Measurements from ENCODE around the gene MMP13. TPM values are rescaled to one million over a fixed set of nuclear protein-coding genes. Genes with fewer than 3 reads are reported as not detected.
"Not testable (repeated sequence)": the region's sequence is repeated elsewhere in the genome, so short reads cannot be mapped to it uniquely, and the experiment has no call there.

MMP13 gene
- total and polyA plus RNA-seq, 2 donors (not counting 3 experiments of a cell fraction or from before 2014, with no cell fraction given) = not detected

DNA sequence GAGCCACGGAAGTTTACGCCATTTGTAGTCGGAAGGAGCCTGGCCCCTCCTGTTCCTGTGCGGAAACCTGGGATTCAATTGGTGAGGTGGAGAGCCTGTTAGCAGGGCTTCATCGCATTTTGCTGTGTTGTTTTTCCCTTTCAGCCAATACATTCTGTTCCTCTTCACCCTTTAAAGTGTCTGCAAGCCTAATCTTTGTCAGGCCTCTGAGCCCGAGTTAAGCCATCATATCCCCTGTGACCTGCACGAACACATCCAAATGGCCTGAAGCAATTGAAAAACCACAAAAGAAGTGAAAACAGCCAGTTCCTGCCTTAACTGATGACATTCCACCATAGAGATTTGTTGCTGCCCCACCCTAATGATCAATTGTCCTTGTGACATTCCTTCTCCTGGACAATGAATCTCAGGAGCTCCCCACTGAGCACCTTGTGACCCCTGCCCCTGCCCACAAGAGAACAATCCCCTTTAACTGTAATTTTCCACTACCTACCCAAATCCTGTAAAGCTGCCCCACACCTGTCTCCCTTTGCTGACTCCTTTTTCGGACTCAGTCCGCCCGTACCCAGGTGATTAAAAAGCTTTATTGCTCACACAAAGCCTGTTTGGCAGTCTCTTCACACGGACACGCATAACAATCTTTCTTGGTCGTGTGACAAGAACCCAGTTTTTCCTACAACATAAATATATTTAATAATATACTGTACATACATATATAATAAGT lies 43.6 kb downstream of the MMP13 start:
- Histone ChIP-seq H3K4me3 (replicated peaks in 1 of 3; ENCODE audit: insufficient read depth in 1 of 3, low read depth in 1 of 3, low read length in 3 of 3) (no peak overlapping the region), H4K20me1 (replicated peaks; ENCODE audit: control insufficient read depth, extremely low read depth, insufficient read depth, low read length) (no peaks in the 10 kb centered on the region), H3K36me3 (ENCODE audit: control insufficient read depth in 2 of 2, extremely low read depth in 1 of 2, insufficient read depth in 2 of 2, low read length in 2 of 2) (no peaks in the 10 kb centered on the region), H3K27ac (ENCODE audit: insufficient read depth, low read depth, low read length) (no peak overlapping the region), H3K9me3 (replicated peaks; ENCODE audit: control insufficient read depth, insufficient read depth, low read length) (no peaks in the 10 kb centered on the region), H3K27me3 (ENCODE audit: control insufficient read depth in 2 of 2, insufficient read depth in 2 of 2, low read length in 2 of 2) (no peaks in the 10 kb centered on the region), H2AFZ (ENCODE audit: low read depth, low read length) (no peak overlapping the region), H3K9ac (replicated peaks; ENCODE audit: extremely low read depth, insufficient read depth, low read length) (no peak overlapping the region), H3K9me1 (replicated peaks; ENCODE audit: control insufficient read depth, extremely low read depth, insufficient read depth, low read length) (no peaks in the 10 kb centered on the region), H3K4me1 (ENCODE audit: control insufficient read depth, extremely low read depth, insufficient read depth, low read length) (no peaks in the 10 kb centered on the region), H3K4me2 (ENCODE audit: insufficient read depth, low read length) (no peak overlapping the region), H3K79me2 (ENCODE audit: control insufficient read depth, insufficient read depth, low read length) (no peaks in the 10 kb centered on the region)
- TF ChIP-seq POLR2A (IDR thresholded peaks at IDR 0.05; ENCODE audit: low read depth, low read length) (no peak), FOS (IDR thresholded peaks at IDR 0.05; ENCODE audit: borderline replicate concordance, insufficient read depth, low read length) (no peak), EZH2 (IDR thresholded peaks at IDR 0.05; ENCODE audit: borderline replicate concordance, low read depth, low read length, severe bottlenecking) (no peak), POLR2AphosphoS5 (IDR thresholded peaks at IDR 0.05; ENCODE audit: insufficient read depth, low read depth, low read length) (no peak), GATA2 (IDR thresholded peaks at IDR 0.05; ENCODE audit: insufficient read depth, insufficient read length, low read depth, low read length) (no peak), JUN (IDR thresholded peaks at IDR 0.05; ENCODE audit: borderline replicate concordance, insufficient read depth, insufficient read length, low read depth) (no peak), MYC (IDR thresholded peaks at IDR 0.05; ENCODE audit: low read depth, low read length) (no peak)
- TF ChIP-seq, protein P1, sequence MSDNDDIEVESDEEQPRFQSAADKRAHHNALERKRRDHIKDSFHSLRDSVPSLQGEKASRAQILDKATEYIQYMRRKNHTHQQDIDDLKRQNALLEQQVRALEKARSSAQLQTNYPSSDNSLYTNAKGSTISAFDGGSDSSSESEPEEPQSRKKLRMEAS (IDR thresholded peaks at IDR 0.05; ENCODE audit: insufficient read depth, insufficient read length) = no peak
- TF ChIP-seq, protein P2, sequence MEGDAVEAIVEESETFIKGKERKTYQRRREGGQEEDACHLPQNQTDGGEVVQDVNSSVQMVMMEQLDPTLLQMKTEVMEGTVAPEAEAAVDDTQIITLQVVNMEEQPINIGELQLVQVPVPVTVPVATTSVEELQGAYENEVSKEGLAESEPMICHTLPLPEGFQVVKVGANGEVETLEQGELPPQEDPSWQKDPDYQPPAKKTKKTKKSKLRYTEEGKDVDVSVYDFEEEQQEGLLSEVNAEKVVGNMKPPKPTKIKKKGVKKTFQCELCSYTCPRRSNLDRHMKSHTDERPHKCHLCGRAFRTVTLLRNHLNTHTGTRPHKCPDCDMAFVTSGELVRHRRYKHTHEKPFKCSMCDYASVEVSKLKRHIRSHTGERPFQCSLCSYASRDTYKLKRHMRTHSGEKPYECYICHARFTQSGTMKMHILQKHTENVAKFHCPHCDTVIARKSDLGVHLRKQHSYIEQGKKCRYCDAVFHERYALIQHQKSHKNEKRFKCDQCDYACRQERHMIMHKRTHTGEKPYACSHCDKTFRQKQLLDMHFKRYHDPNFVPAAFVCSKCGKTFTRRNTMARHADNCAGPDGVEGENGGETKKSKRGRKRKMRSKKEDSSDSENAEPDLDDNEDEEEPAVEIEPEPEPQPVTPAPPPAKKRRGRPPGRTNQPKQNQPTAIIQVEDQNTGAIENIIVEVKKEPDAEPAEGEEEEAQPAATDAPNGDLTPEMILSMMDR (IDR thresholded peaks at IDR 0.05; ENCODE audit: extremely low read depth in 1 of 2, insufficient read depth in 1 of 2, low read depth in 1 of 2, low read length in 2 of 2) = no peak
- ChIA-PET CTCF (interaction anchor here (1.0 to 4.1 kb wide), 5 partner anchors 29 to 149 kb away, joined by 3 to 64 read pairs (median 4); partner anchors contain the start of gene MMP1), POLR2A (no interaction called here)
- DNase-seq (ENCODE audit: low read depth, low spot score) (no peak), FAIRE-seq (no peak)
- intact Hi-C loops (cut with micrococcal nuclease) (loop anchor here (10.0 kb wide), 1 partner anchor 117 kb away; the partner anchor contains the start of gene MMP1), dilution Hi-C loops (cut with MboI; ENCODE audit: extremely low pct_ligation_motif_present, low sequenced_read_pairs) (no loop called here)
- BruUV-seq (replicated peaks) = no TSS peak

DNA sequence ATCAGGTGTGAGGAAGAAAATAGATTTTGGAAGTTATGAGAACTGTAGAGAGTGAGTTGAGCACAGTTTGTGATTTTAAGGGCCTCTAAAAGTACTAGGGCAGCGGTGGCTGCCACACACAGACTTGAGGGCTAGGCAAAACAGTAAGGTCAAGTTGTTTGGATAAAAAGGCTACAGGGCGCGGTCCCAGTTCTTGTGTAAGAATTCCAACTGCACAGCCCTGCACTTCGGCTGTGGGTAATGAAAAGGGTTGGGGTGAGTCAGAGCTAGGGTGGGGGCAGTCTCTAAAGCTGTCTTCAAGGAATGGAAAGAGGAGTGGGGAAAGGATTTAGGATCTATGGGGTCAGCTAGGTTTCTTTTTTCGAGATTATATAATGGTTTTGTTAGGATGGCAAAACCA lies 49.7 kb downstream of the MMP13 start:
- H3K4me1 ChIP-seq (ENCODE audit: control insufficient read depth, extremely low read depth, insufficient read depth, low read length); BruUV-seq (replicated peaks); DNase-seq (ENCODE audit: low read depth, low spot score); H3K36me3 ChIP-seq (ENCODE audit: control insufficient read depth in 2 of 2, extremely low read depth in 1 of 2, insufficient read depth in 2 of 2, low read length in 2 of 2); CTCF ChIA-PET; POLR2A ChIA-PET; dilution Hi-C loops (cut with MboI; ENCODE audit: extremely low pct_ligation_motif_present, low sequenced_read_pairs); H3K79me2 ChIP-seq (ENCODE audit: control insufficient read depth, insufficient read depth, low read length); H3K27ac ChIP-seq (ENCODE audit: insufficient read depth, low read depth, low read length); H3K4me2 ChIP-seq (ENCODE audit: insufficient read depth, low read length); FAIRE-seq; H3K9ac ChIP-seq (replicated peaks; ENCODE audit: extremely low read depth, insufficient read depth, low read length); H3K9me3 ChIP-seq (replicated peaks; ENCODE audit: control insufficient read depth, insufficient read depth, low read length); H3K9me1 ChIP-seq (replicated peaks; ENCODE audit: control insufficient read depth, extremely low read depth, insufficient read depth, low read length); intact Hi-C loops (cut with micrococcal nuclease); H4K20me1 ChIP-seq (replicated peaks; ENCODE audit: control insufficient read depth, extremely low read depth, insufficient read depth, low read length); H2AFZ ChIP-seq (ENCODE audit: low read depth, low read length); H3K27me3 ChIP-seq (ENCODE audit: control insufficient read depth in 2 of 2, insufficient read depth in 2 of 2, low read length in 2 of 2); H3K4me3 ChIP-seq (replicated peaks in 1 of 3; ENCODE audit: insufficient read depth in 1 of 3, low read depth in 1 of 3, low read length in 3 of 3): not testable (repeated sequence)

All from endothelial cell of umbilical vein (primary cell).